CD4-positive, alpha-beta T cell (primary cell): ENCODE results near the gene SNX15. TPM values are rescaled to one million over a fixed set of nuclear protein-coding genes. Genes with fewer than 3 reads are reported as not detected.

Source experiments
- ATAC-seq: fragments of 200-7000 bp; cut with Tn5 transposase; one replicate; pipeline ENCODE4 v1.10.0; 2022; ENCODE audit warnings: mild to moderate bottlenecking; ENCODE audit not compliant: poor library complexity
- CTCF ChIA-PET: fragments of 350-600 bp; sonication (Branson Sonifier 250); formaldehyde crosslinking; loops from one replicate; lab custom pipeline; 2021; ENCODE audit warnings: antibody characterized with exemption, inconsistent platforms; lab: Charles Lee
- POLR2A ChIA-PET: fragments of 350-600 bp; sonication (Branson Sonifier 250); formaldehyde crosslinking; loops from one replicate; lab custom pipeline; 2021; ENCODE audit warnings: antibody characterized with exemption, inconsistent platforms; lab: Charles Lee
- DNase-seq, 14 experiments: peaks; one replicate each; pipeline ENCODE4 v3.0.0-alpha.2; 2013 to 2020; ENCODE audit warnings: mixed read lengths in 2 of 14
- H3K27ac ChIP-seq, 2 donors: one replicate each; pipeline versions ENCODE4 v1.5.1 to v1.7.0; 2013; ENCODE audit warnings: low read length in 2 of 2, low read depth in 1 of 2, mild to moderate bottlenecking in 1 of 2
- H3K27me3 ChIP-seq, 2 experiments: 1 replicate in 1 of 2; 2 replicates in 1 of 2; pipeline versions ENCODE4 v1.6.1 to v1.7.0; 2013; ENCODE audit warnings: low read length in 2 of 2, control low read depth in 1 of 2, mild to moderate bottlenecking in 1 of 2, moderate library complexity in 1 of 2; ENCODE audit not compliant: insufficient read depth in 2 of 2, control insufficient read depth in 1 of 2
- H3K36me3 ChIP-seq: one replicate; pipeline ENCODE4 v1.6.1; 2013; ENCODE audit warnings: low read length, control low read depth; ENCODE audit not compliant: insufficient read depth
- H3K4me1 ChIP-seq: one replicate; pipeline ENCODE4 v1.6.1; 2013; ENCODE audit warnings: low read length, control low read depth; ENCODE audit not compliant: insufficient read depth
- H3K4me3 ChIP-seq: one replicate; pipeline ENCODE4 v1.5.1; 2013; ENCODE audit warnings: mild to moderate bottlenecking, low read length, moderate library complexity
- H3K9me3 ChIP-seq, 2 experiments: 1 replicate in 1 of 2; 2 replicates in 1 of 2; pipeline versions ENCODE4 v1.6.1 to v1.7.0; 2013; ENCODE audit warnings: low read length in 2 of 2, mild to moderate bottlenecking in 2 of 2, control low read depth in 1 of 2, moderate library complexity in 1 of 2; ENCODE audit not compliant: control insufficient read depth in 1 of 2, insufficient read depth in 1 of 2
- H3K27ac Mint-ChIP-seq: one replicate; pipeline ENCODE4 v1.8.0; 2020; ENCODE audit warnings: mixed read lengths
- H3K27me3 Mint-ChIP-seq: one replicate; pipeline ENCODE4 v1.8.0; 2021; ENCODE audit warnings: mixed read lengths
- H3K36me3 Mint-ChIP-seq: one replicate; pipeline ENCODE4 v1.8.0; 2021; ENCODE audit warnings: low read depth, mixed read lengths
- H3K4me1 Mint-ChIP-seq: one replicate; pipeline ENCODE4 v1.8.0; 2021; ENCODE audit warnings: low read depth, mixed read lengths
- H3K4me3 Mint-ChIP-seq: one replicate; pipeline ENCODE4 v1.8.0; 2020; ENCODE audit warnings: mild to moderate bottlenecking, mixed read lengths
- H3K9me3 Mint-ChIP-seq: one replicate; pipeline ENCODE4 v1.8.0; 2020; ENCODE audit warnings: mixed read lengths
- CTCF ChIP-seq: fragments of 200-600 bp; IDR thresholded peaks from one replicate; pipeline ENCODE4 v1.8.0; 2022; ENCODE audit warnings: antibody characterized with exemption, mild to moderate bottlenecking
- intact Hi-C, 2 experiments: fragments of 100-400 bp; cut with DNase I in 1 of 2; cut with micrococcal nuclease in 1 of 2; formaldehyde crosslinking; loops; one replicate each; pipeline versions ENCODE4 v1.15.1 to v1.9.0; 2023 to 2025; cut with DNase I, micrococcal nuclease
- total RNA-seq, 174 experiments: library from RNA in 2 of 174; stranded (reverse) in 2 of 174; gene quantifications; one replicate each; pipeline ENCODE4 v1.2.3 and lab custom pipeline; 2021 to 2026

The SNX15 gene
- total RNA-seq, 2 experiments from 2014 or later = 13.9 to 14.7 TPM

- ChIA-PET CTCF (no interaction called here), POLR2A (no interaction called here)
- H3K9me3 Mint-ChIP-seq = no peaks in the 10 kb centered on the region
- H3K4me3 Mint-ChIP-seq = no peak overlapping the region
- peaks cover 14% of the 10 kb centered on the region for H3K4me1 Mint-ChIP-seq
- H3K27ac Mint-ChIP-seq = no peak overlapping the region
- no peaks in the 10 kb centered on the region for H3K27me3 ChIP-seq
- DNase-seq (no peak), ATAC-seq (no peak)
- H3K36me3 Mint-ChIP-seq = no peaks in the 10 kb centered on the region
- H3K36me3 ChIP-seq = no peaks in the 10 kb centered on the region
- no peak overlapping the region for H3K27ac ChIP-seq
- H3K27me3 Mint-ChIP-seq = no peaks in the 10 kb centered on the region
- H3K4me1 ChIP-seq = peaks cover 22% of the 10 kb centered on the region
- H3K9me3 ChIP-seq = no peaks in the 10 kb centered on the region
- intact Hi-C loops = no loop called here
- TF ChIP-seq CTCF = no peak
- H3K4me3 ChIP-seq = no peak overlapping the region
Measured at GRCh38 chr11:65056999-65057398, 29.8 kb downstream of the SNX15 start.

GRCh38 chr11:65057526-65057925 lies 30.3 kb downstream of the SNX15 start:
- Mint-ChIP-seq H3K27ac (no peak overlapping the region), H3K9me3 (no peaks in the 10 kb centered on the region), H3K36me3 (no peaks in the 10 kb centered on the region), H3K4me3 (no peak overlapping the region), H3K27me3 (no peaks in the 10 kb centered on the region), H3K4me1 (peaks cover 14% of the 10 kb centered on the region)
- Histone ChIP-seq H3K36me3 (no peaks in the 10 kb centered on the region), H3K9me3 (no peaks in the 10 kb centered on the region), H3K4me3 (no peak overlapping the region), H3K27me3 (no peaks in the 10 kb centered on the region), H3K4me1 (peaks cover 22% of the 10 kb centered on the region), H3K27ac (no peak overlapping the region)
- DNase-seq (no peak), ATAC-seq (no peak)
- POLR2A ChIA-PET = no interaction called here
- no peak for TF ChIP-seq CTCF
- CTCF ChIA-PET = no interaction called here
- intact Hi-C loops = no loop called here

- H3K36me3 Mint-ChIP-seq = no peaks in the 10 kb centered on the region
- POLR2A ChIA-PET = no interaction called here
- DNase-seq = no peak
- no peak overlapping the region for H3K4me3 Mint-ChIP-seq
- no peak overlapping the region for H3K27ac Mint-ChIP-seq
- Histone ChIP-seq H3K27me3 (no peaks in the 10 kb centered on the region), H3K4me3 (no peak overlapping the region), H3K27ac (no peak overlapping the region), H3K9me3 (no peaks in the 10 kb centered on the region), H3K4me1 (peaks cover 22% of the 10 kb centered on the region), H3K36me3 (no peaks in the 10 kb centered on the region)
- no peak for ATAC-seq
- CTCF ChIA-PET = no interaction called here
- H3K27me3 Mint-ChIP-seq = no peaks in the 10 kb centered on the region
- H3K9me3 Mint-ChIP-seq = no peaks in the 10 kb centered on the region
- no peak for TF ChIP-seq CTCF
- intact Hi-C loops = no loop called here
- peaks cover 14% of the 10 kb centered on the region for H3K4me1 Mint-ChIP-seq
Measured at GRCh38 chr11:65058012-65058411, 30.8 kb downstream of the SNX15 start.
